NCI-H69 (cell line): Measurements from ENCODE around the gene VWA5A.
A peak's percentile ranks its signal among the peaks of the same experiment; 100 is the strongest.

Experiments used
- DNase-seq: peaks from one replicate; lab custom pipeline; 2025; lab: John Stamatoyannopoulos, UW

Gene VWA5A

GRCh38 chr11:124114942-124115781 is at the start of gene VWA5A:
TSS of gene VWA5A (plus strand) at chr11:124115450. CDS start at chr11:124117512, 2,062 bp downstream.
- peak; percentile 42 for DNase-seq

- no peak for DNase-seq
Measured at GRCh38 chr11:124068601-124069110, 46.6 kb upstream of the VWA5A start.

GRCh38 chr11:124069429-124070401 is 45.5 kb upstream of the VWA5A start:
- peak; percentile 76 for DNase-seq

- DNase-seq: peak; percentile 52
Measured at GRCh38 chr11:124070915-124071622, 44.2 kb upstream of the VWA5A start.

GRCh38 chr11:124071623-124071948 is 43.7 kb upstream of the VWA5A start:
- no peak for DNase-seq

- no peak for DNase-seq
Measured at GRCh38 chr11:124072147-124072546, 43.1 kb upstream of the VWA5A start.

- DNase-seq: no peak
Measured at GRCh38 chr11:124074554-124074953, 40.7 kb upstream of the VWA5A start.

GRCh38 chr11:124075492-124075840 is 39.8 kb upstream of the VWA5A start:
- no peak for DNase-seq

- peak; percentile 25 for DNase-seq
Measured at GRCh38 chr11:124075841-124076651, 39.2 kb upstream of the VWA5A start.

GRCh38 chr11:124077266-124077665 is 38.0 kb upstream of the VWA5A start:
- no peak for DNase-seq

- DNase-seq: no peak
Measured at GRCh38 chr11:124078591-124078990, 36.7 kb upstream of the VWA5A start.

GRCh38 chr11:124079631-124080326 is 35.5 kb upstream of the VWA5A start:
- no peak for DNase-seq

GRCh38 chr11:124080327-124081001 is 34.8 kb upstream of the VWA5A start:
- no peak for DNase-seq

GRCh38 chr11:124081483-124081882 is 33.8 kb upstream of the VWA5A start:
- DNase-seq: no peak

GRCh38 chr11:124082371-124082770 is 32.9 kb upstream of the VWA5A start:
- DNase-seq: no peak

GRCh38 chr11:124085583-124085982 is 29.7 kb upstream of the VWA5A start:
- no peak for DNase-seq

GRCh38 chr11:124085997-124086846 is 29.0 kb upstream of the VWA5A start:
- peak; percentile 9 for DNase-seq

- DNase-seq: no peak
Measured at GRCh38 chr11:124090996-124091395, 24.3 kb upstream of the VWA5A start.

- no peak for DNase-seq
Measured at GRCh38 chr11:124093330-124093729, 21.9 kb upstream of the VWA5A start.
